HCT116 (cell line): ENCODE data around the gene KLHL35. TPM values are rescaled to one million over a fixed set of nuclear protein-coding genes. Genes with fewer than 3 reads are reported as not detected.

Experiments
- ATAC-seq: fragments of 200-7000 bp; cut with Tn5 transposase; 2 replicates; pipeline ENCODE4 v1.9.1; 2020; ENCODE audit warnings: mild to moderate bottlenecking, moderate library complexity
- BruUV-seq: library from RNA; stranded (reverse); fragments of 400-500 nt; replicated peaks from 2 replicates; lab custom pipeline; 2021; lab: Mats Ljungman, UMichigan
- CTCF ChIA-PET: fragments of 300-600 bp; sonication (Branson Sonifier 250); formaldehyde crosslinking; loops from one replicate; lab custom pipeline; 2021; ENCODE audit warnings: antibody characterized with exemption; lab: Charles Lee
- POLR2A ChIA-PET: fragments of 300-600, 350-600 bp; sonication (Branson Sonifier 250); formaldehyde crosslinking; loops from one replicate; lab custom pipeline; 2021; ENCODE audit warnings: antibody characterized with exemption; lab: Charles Lee
- RAD21 ChIA-PET, 2 experiments: fragments of 300-600 bp; sonication (Branson Sonifier 250); formaldehyde crosslinking; loops; one replicate each; lab custom pipeline; 2023; ENCODE audit warnings: low total read pairs in 2 of 2; ENCODE audit not compliant: uncharacterized antibody in 2 of 2, unreplicated experiment in 2 of 2, low non-redundant PET in 1 of 2; lab: Charles Lee
- DNase-seq: peaks from one replicate; pipeline ENCODE4 v3.0.0-alpha.2; 2010; ENCODE audit warnings: low read depth, low spot score
- H2AFZ ChIP-seq: fragments of 200-600 bp; shearing (Covaris generic), sonication (generic); 2 replicates; pipeline ENCODE4 v1.6.1; 2017; ENCODE audit warnings: low read depth, mixed run types, mixed read lengths, antibody characterized with exemption, low read length; ENCODE audit not compliant: poor library complexity, severe bottlenecking
- H3K27ac ChIP-seq: 2 replicates; pipeline ENCODE4 v1.5.1; 2012; ENCODE audit warnings: low read depth, low read length
- H3K27me3 ChIP-seq: fragments of 200-600 bp; sonication (generic); 2 replicates; pipeline ENCODE4 v1.6.1; 2016; ENCODE audit warnings: mixed run types, low read length, mixed read lengths; ENCODE audit not compliant: insufficient read depth
- H3K36me3 ChIP-seq, 2 experiments: fragments of 200-500 bp in 1 of 2; fragments of 200-600 bp in 1 of 2; sonication (Bioruptor generic) in 1 of 2; sonication (generic) in 1 of 2; 2 replicates each; pipeline versions ENCODE4 v1.5.1 to v1.6.1; 2014 to 2016; ENCODE audit warnings: low read length in 2 of 2, inconsistent platforms in 1 of 2, mixed read lengths in 1 of 2, mixed run types in 1 of 2; ENCODE audit not compliant: insufficient read depth in 2 of 2, control insufficient read depth in 1 of 2
- H3K4me1 ChIP-seq, 2 experiments: fragments of 200-600 bp in 1 of 2; sonication (generic) in 1 of 2; 2 replicates each; pipeline versions ENCODE4 v1.5.1 to v1.6.1; 2012 to 2017; ENCODE audit warnings: low read length in 2 of 2, inconsistent platforms in 1 of 2, mild to moderate bottlenecking in 1 of 2, mixed read lengths in 1 of 2, mixed run types in 1 of 2, moderate library complexity in 1 of 2; ENCODE audit not compliant: insufficient read depth in 2 of 2, control insufficient read depth in 1 of 2
- H3K4me2 ChIP-seq: fragments of 200-600 bp; sonication (generic); 2 replicates; pipeline ENCODE4 v1.6.1; 2017; ENCODE audit warnings: mixed run types, low read length, mixed read lengths
- H3K4me3 ChIP-seq, 2 experiments: fragments of 200-600 bp in 1 of 2; sonication (generic) in 1 of 2; replicated peaks in 1 of 2; 2 replicates each; pipeline ENCODE4 v1.5.1; 2011 to 2016; ENCODE audit warnings: low read length in 2 of 2, control low read depth in 1 of 2, low read depth in 1 of 2, mild to moderate bottlenecking in 1 of 2, mixed read lengths in 1 of 2, mixed run types in 1 of 2
- H3K79me2 ChIP-seq: fragments of 200-600 bp; sonication (generic); 2 replicates; pipeline ENCODE4 v1.6.1; 2017; ENCODE audit warnings: mild to moderate bottlenecking, mixed run types, low read length, moderate library complexity, mixed read lengths; ENCODE audit not compliant: insufficient read depth
- H3K9ac ChIP-seq: fragments of 200-600 bp; sonication (generic); 2 replicates; pipeline ENCODE4 v1.6.1; 2016; ENCODE audit warnings: low read length, mixed read lengths
- H3K9me2 ChIP-seq: fragments of 200-600 bp; sonication (generic), shearing (Covaris generic); 2 replicates; pipeline ENCODE4 v1.6.1; 2017; ENCODE audit warnings: mixed run types, mild to moderate bottlenecking, moderate library complexity; ENCODE audit not compliant: insufficient read depth
- H3K9me3 ChIP-seq, 2 experiments: fragments of 200-500 bp in 1 of 2; fragments of 200-600 bp in 1 of 2; sonication (Bioruptor generic) in 1 of 2; sonication (generic) in 1 of 2; 2 replicates each; pipeline ENCODE4 v1.6.1; 2014 to 2017; ENCODE audit warnings: low read length in 2 of 2, mixed read lengths in 2 of 2, inconsistent platforms in 1 of 2, low read depth in 1 of 2, mild to moderate bottlenecking in 1 of 2, mixed run types in 1 of 2, moderate library complexity in 1 of 2; ENCODE audit not compliant: control insufficient read depth in 1 of 2, insufficient read depth in 1 of 2
- H4K20me1 ChIP-seq: fragments of 200-600 bp; sonication (generic), shearing (Covaris generic); 2 replicates; pipeline ENCODE4 v1.6.1; 2017; ENCODE audit warnings: mixed run types, mild to moderate bottlenecking, moderate library complexity; ENCODE audit not compliant: insufficient read depth
- CBX3 ChIP-seq: IDR thresholded peaks from 2 replicates; pipeline ENCODE4 v1.6.1; 2012; ENCODE audit warnings: low read depth
- EGR1 ChIP-seq: IDR thresholded peaks from 2 replicates; pipeline ENCODE4 v1.6.1; 2012; ENCODE audit warnings: low read depth
- ELF1 ChIP-seq: IDR thresholded peaks from 2 replicates; pipeline ENCODE4 v1.6.1; 2012; ENCODE audit warnings: low read depth, borderline replicate concordance
- EZH2 ChIP-seq: fragments of 200-600 bp; sonication (generic); IDR thresholded peaks from 2 replicates; pipeline ENCODE4 v1.6.1; 2017; ENCODE audit warnings: antibody characterized with exemption, mixed run types
- EZH2phosphoT487 ChIP-seq: fragments of 200-600 bp; IDR thresholded peaks from 2 replicates; pipeline ENCODE4 v1.6.1; 2018; ENCODE audit warnings: antibody characterized with exemption, borderline replicate concordance
- FOSL1 ChIP-seq: IDR thresholded peaks from 2 replicates; pipeline ENCODE4 v1.6.1; 2012; ENCODE audit warnings: low read depth
- JUND ChIP-seq: IDR thresholded peaks from 2 replicates; pipeline ENCODE4 v1.6.1; 2012
- POLR2A ChIP-seq: IDR thresholded peaks from 2 replicates; pipeline ENCODE4 v1.7.0; 2011; ENCODE audit warnings: borderline replicate concordance; ENCODE audit not compliant: insufficient read depth, insufficient read length; ENCODE audit errors: extremely low read depth
- POLR2AphosphoS5 ChIP-seq: IDR thresholded peaks from 2 replicates; pipeline ENCODE4 v1.6.1; 2011; ENCODE audit warnings: mild to moderate bottlenecking, low read depth, low read length, moderate library complexity
- SIN3A ChIP-seq: IDR thresholded peaks from 2 replicates; pipeline ENCODE4 v1.6.1; 2012; ENCODE audit warnings: low read depth
- SP1 ChIP-seq: IDR thresholded peaks from 2 replicates; pipeline ENCODE4 v1.6.1; 2012; ENCODE audit warnings: low read depth
- SRF ChIP-seq: IDR thresholded peaks from 2 replicates; pipeline ENCODE4 v1.6.1; 2012; ENCODE audit warnings: low read depth
- YY1 ChIP-seq: IDR thresholded peaks from 2 replicates; pipeline ENCODE4 v1.6.1; 2011; ENCODE audit warnings: low read length, low read depth, moderate library complexity, mild to moderate bottlenecking; ENCODE audit not compliant: insufficient replicate concordance; ENCODE audit errors: extremely low read depth
- ZFX ChIP-seq: fragments of 450-650 bp; IDR thresholded peaks from 2 replicates; pipeline ENCODE4 v1.6.1; 2017
- ZNF274 ChIP-seq: fragments of 200-500 bp; sonication (Bioruptor generic); IDR thresholded peaks from 2 replicates; pipeline ENCODE4 v1.6.1; 2014; ENCODE audit warnings: mild to moderate bottlenecking, low read depth, low read length, inconsistent platforms
- intact Hi-C: fragments of 100-400 bp; cut with micrococcal nuclease; formaldehyde crosslinking; loops from 2 replicates; pipeline ENCODE4 v1.10.0; 2022
- total RNA-seq: library from RNA; stranded (reverse); gene quantifications from one replicate; pipeline ENCODE4 v1.2.1, GENCODE V29; 2021; ENCODE audit not compliant: unreplicated experiment
- TF ChIP-seq, protein P1 (sequence below): IDR thresholded peaks from 2 replicates; pipeline ENCODE4 v1.6.1; 2012
- TF ChIP-seq, protein P2 (sequence below): IDR thresholded peaks from 2 replicates; pipeline ENCODE4 v1.6.1; 2012
- TF ChIP-seq, protein P3 (sequence below), 3 experiments: fragments of 200-600 bp in 1 of 3; sonication (generic) in 1 of 3; IDR thresholded peaks in 2 of 3; conservative IDR thresholded peaks in 1 of 3; 2 replicates each; pipeline ENCODE4 v1.5.1; 2012 to 2017; ENCODE audit warnings: low read depth in 2 of 3, low read length in 2 of 3, antibody characterized with exemption in 1 of 3, borderline replicate concordance in 1 of 3, control low read depth in 1 of 3, mild to moderate bottlenecking in 1 of 3, mixed read lengths in 1 of 3, mixed run types in 1 of 3, moderate library complexity in 1 of 3; ENCODE audit not compliant: insufficient read depth in 1 of 3
- TF ChIP-seq, protein P4 (sequence below): IDR thresholded peaks from 2 replicates; pipeline ENCODE4 v1.6.1; 2011; ENCODE audit warnings: mild to moderate bottlenecking, low read length, moderate library complexity; ENCODE audit not compliant: insufficient replicate concordance; ENCODE audit errors: extremely low read depth
- TF ChIP-seq, protein P5 (sequence below): IDR thresholded peaks from 2 replicates; pipeline ENCODE4 v1.6.1; 2012; ENCODE audit warnings: low read depth

The KLHL35 gene
- total RNA-seq, 1 experiment from 2014 or later = 1.7 TPM

DNA sequence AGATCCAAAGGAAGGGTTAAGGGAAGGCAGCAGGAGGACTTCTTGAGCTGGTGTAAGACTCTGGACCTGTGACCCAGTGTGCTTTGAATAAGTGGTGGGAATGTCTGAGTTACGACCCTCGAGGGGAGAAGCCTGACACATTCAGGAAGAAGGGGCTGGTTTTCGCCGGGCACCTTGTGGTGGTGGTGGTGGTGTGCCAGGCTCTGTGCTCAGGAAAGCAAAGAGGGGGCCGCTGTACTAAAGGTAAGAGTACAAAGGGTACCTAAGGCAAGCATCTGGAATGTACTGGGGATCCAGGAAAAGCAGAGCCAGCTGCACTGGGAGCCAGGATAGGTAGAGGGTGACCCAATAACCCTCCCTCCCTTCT, 6.3 kb downstream of the KLHL35 start:
- Histone ChIP-seq H2AFZ (no peak overlapping the region), H3K79me2 (no peaks in the 10 kb centered on the region), H3K4me1 (peaks cover 0 to 16% of the 10 kb centered on the region in 2 experiments; a peak in 1 of 4 replicates), H3K4me2 (no peak overlapping the region), H3K36me3 (peaks cover 0 to 8% of the 10 kb centered on the region in 2 experiments; a peak in 3 of 4 replicates), H4K20me1 (no peaks in the 10 kb centered on the region), H3K27ac (no peak overlapping the region), H3K9ac (no peak overlapping the region), H3K27me3 (no peaks in the 10 kb centered on the region), H3K9me2 (no peaks in the 10 kb centered on the region), H3K4me3 (no peak overlapping the region), H3K9me3 (no peaks in the 10 kb centered on the region)
- TF ChIP-seq EGR1 (no peak), SRF (no peak), CBX3 (no peak), JUND (no peak), EZH2 (no peak), SIN3A (no peak), ZNF274 (no peak), ZFX (no peak), ELF1 (no peak), YY1 (no peak), EZH2phosphoT487 (no peak), SP1 (no peak), FOSL1 (no peak), POLR2AphosphoS5 (no peak), POLR2A (no peak)
- TF ChIP-seq, protein P1, sequence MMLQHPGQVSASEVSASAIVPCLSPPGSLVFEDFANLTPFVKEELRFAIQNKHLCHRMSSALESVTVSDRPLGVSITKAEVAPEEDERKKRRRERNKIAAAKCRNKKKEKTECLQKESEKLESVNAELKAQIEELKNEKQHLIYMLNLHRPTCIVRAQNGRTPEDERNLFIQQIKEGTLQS = no peak
- TF ChIP-seq, protein P2, sequence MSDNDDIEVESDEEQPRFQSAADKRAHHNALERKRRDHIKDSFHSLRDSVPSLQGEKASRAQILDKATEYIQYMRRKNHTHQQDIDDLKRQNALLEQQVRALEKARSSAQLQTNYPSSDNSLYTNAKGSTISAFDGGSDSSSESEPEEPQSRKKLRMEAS = no peak
- TF ChIP-seq, protein P3, sequence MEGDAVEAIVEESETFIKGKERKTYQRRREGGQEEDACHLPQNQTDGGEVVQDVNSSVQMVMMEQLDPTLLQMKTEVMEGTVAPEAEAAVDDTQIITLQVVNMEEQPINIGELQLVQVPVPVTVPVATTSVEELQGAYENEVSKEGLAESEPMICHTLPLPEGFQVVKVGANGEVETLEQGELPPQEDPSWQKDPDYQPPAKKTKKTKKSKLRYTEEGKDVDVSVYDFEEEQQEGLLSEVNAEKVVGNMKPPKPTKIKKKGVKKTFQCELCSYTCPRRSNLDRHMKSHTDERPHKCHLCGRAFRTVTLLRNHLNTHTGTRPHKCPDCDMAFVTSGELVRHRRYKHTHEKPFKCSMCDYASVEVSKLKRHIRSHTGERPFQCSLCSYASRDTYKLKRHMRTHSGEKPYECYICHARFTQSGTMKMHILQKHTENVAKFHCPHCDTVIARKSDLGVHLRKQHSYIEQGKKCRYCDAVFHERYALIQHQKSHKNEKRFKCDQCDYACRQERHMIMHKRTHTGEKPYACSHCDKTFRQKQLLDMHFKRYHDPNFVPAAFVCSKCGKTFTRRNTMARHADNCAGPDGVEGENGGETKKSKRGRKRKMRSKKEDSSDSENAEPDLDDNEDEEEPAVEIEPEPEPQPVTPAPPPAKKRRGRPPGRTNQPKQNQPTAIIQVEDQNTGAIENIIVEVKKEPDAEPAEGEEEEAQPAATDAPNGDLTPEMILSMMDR (IDR thresholded peaks at IDR 0.05 in 2 of 3, conservative IDR thresholded peaks at IDR 0.05 in 1 of 3; ENCODE audit: borderline replicate concordance in 1 of 3, insufficient read depth in 1 of 3, low read depth in 2 of 3, low read length in 2 of 3) = no peak
- TF ChIP-seq, protein P4, sequence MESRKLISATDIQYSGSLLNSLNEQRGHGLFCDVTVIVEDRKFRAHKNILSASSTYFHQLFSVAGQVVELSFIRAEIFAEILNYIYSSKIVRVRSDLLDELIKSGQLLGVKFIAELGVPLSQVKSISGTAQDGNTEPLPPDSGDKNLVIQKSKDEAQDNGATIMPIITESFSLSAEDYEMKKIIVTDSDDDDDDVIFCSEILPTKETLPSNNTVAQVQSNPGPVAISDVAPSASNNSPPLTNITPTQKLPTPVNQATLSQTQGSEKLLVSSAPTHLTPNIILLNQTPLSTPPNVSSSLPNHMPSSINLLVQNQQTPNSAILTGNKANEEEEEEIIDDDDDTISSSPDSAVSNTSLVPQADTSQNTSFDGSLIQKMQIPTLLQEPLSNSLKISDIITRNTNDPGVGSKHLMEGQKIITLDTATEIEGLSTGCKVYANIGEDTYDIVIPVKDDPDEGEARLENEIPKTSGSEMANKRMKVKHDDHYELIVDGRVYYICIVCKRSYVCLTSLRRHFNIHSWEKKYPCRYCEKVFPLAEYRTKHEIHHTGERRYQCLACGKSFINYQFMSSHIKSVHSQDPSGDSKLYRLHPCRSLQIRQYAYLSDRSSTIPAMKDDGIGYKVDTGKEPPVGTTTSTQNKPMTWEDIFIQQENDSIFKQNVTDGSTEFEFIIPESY = no peak
- TF ChIP-seq, protein P5, sequence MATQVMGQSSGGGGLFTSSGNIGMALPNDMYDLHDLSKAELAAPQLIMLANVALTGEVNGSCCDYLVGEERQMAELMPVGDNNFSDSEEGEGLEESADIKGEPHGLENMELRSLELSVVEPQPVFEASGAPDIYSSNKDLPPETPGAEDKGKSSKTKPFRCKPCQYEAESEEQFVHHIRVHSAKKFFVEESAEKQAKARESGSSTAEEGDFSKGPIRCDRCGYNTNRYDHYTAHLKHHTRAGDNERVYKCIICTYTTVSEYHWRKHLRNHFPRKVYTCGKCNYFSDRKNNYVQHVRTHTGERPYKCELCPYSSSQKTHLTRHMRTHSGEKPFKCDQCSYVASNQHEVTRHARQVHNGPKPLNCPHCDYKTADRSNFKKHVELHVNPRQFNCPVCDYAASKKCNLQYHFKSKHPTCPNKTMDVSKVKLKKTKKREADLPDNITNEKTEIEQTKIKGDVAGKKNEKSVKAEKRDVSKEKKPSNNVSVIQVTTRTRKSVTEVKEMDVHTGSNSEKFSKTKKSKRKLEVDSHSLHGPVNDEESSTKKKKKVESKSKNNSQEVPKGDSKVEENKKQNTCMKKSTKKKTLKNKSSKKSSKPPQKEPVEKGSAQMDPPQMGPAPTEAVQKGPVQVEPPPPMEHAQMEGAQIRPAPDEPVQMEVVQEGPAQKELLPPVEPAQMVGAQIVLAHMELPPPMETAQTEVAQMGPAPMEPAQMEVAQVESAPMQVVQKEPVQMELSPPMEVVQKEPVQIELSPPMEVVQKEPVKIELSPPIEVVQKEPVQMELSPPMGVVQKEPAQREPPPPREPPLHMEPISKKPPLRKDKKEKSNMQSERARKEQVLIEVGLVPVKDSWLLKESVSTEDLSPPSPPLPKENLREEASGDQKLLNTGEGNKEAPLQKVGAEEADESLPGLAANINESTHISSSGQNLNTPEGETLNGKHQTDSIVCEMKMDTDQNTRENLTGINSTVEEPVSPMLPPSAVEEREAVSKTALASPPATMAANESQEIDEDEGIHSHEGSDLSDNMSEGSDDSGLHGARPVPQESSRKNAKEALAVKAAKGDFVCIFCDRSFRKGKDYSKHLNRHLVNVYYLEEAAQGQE = no peak
- no TSS peak for BruUV-seq
- ChIA-PET POLR2A (no interaction called here), RAD21 (no interaction called here), CTCF (no interaction called here)
- DNase-seq (no peak), ATAC-seq (no peak)
- intact Hi-C loops = no loop called here
